Caco-2 (cell line): ENCODE results near the gene STAG1. TPM values are rescaled to one million over a fixed set of nuclear protein-coding genes. Genes with fewer than 3 reads are reported as not detected.

ENCODE experiments used
- BruUV-seq: library from RNA; stranded (reverse); fragments of 400-500 nt; replicated peaks from 2 replicates; lab custom pipeline; 2021; lab: Mats Ljungman, UMichigan
- CTCF ChIA-PET: fragments of 300-600 bp; sonication (Branson Sonifier 250); formaldehyde crosslinking; loops from one replicate; lab custom pipeline; 2022; ENCODE audit warnings: antibody characterized with exemption; lab: Charles Lee
- POLR2A ChIA-PET: fragments of 300-600 bp; sonication (Branson Sonifier 250); formaldehyde crosslinking; loops from one replicate; lab custom pipeline; 2022; ENCODE audit warnings: antibody characterized with exemption; lab: Charles Lee
- DNase-seq, 2 experiments: peaks; one replicate each; pipeline versions ENCODE4 v3.0.0 to v3.0.0-alpha.2; 2020 to 2022
- H3K27me3 ChIP-seq: replicated peaks from 2 replicates; pipeline ENCODE4 v1.6.0; 2011; ENCODE audit warnings: low read length; ENCODE audit not compliant: control insufficient read depth, insufficient read depth
- H3K36me3 ChIP-seq: 2 replicates; pipeline ENCODE4 v1.5.1; 2011; ENCODE audit warnings: low read length; ENCODE audit not compliant: control insufficient read depth, insufficient read depth
- H3K4me1 ChIP-seq: fragments of 250-450 bp; sonication (Bioruptor Pico); 2 replicates; pipeline ENCODE4 v1.5.1; 2020; ENCODE audit warnings: mild to moderate bottlenecking
- H3K4me3 ChIP-seq: 2 replicates; pipeline ENCODE4 v1.5.1; 2011; ENCODE audit warnings: low read depth, mild to moderate bottlenecking, control low read depth, low read length
- H3K9me3 ChIP-seq: fragments of 250-450 bp; sonication (Bioruptor Pico); 2 replicates; pipeline ENCODE4 v1.5.1; 2020; ENCODE audit warnings: mild to moderate bottlenecking, moderate library complexity
- H3K27ac Mint-ChIP-seq: one replicate; pipeline ENCODE4 v1.8.0; 2022; ENCODE audit warnings: mixed read lengths; ENCODE audit not compliant: unreplicated experiment
- H3K27me3 Mint-ChIP-seq: one replicate; pipeline ENCODE4 v1.8.0; 2022; ENCODE audit warnings: mixed read lengths; ENCODE audit not compliant: insufficient read depth, unreplicated experiment
- H3K36me3 Mint-ChIP-seq: one replicate; pipeline ENCODE4 v1.8.0; 2022; ENCODE audit warnings: mild to moderate bottlenecking, mixed read lengths; ENCODE audit not compliant: insufficient read depth, unreplicated experiment
- H3K4me1 Mint-ChIP-seq: one replicate; pipeline ENCODE4 v1.8.0; 2022; ENCODE audit warnings: low read depth, mixed read lengths; ENCODE audit not compliant: unreplicated experiment
- H3K4me3 Mint-ChIP-seq: one replicate; pipeline ENCODE4 v1.8.0; 2022; ENCODE audit warnings: mild to moderate bottlenecking, moderate library complexity, mixed read lengths; ENCODE audit not compliant: unreplicated experiment
- H3K9me3 Mint-ChIP-seq: one replicate; pipeline ENCODE4 v1.8.0; 2022; ENCODE audit warnings: mixed read lengths; ENCODE audit not compliant: unreplicated experiment
- CTCF ChIP-seq, 2 experiments: fragments of 200-600 bp in 1 of 2; IDR thresholded peaks; 1 replicate in 1 of 2; 2 replicates in 1 of 2; pipeline versions ENCODE4 v1.5.1 to v1.8.0; 2011 to 2022; ENCODE audit warnings: antibody characterized with exemption in 1 of 2, control low read depth in 1 of 2, inconsistent platforms in 1 of 2, low read depth in 1 of 2, low read length in 1 of 2, mild to moderate bottlenecking in 1 of 2, moderate library complexity in 1 of 2; ENCODE audit not compliant: insufficient read depth in 1 of 2, severe bottlenecking in 1 of 2, unreplicated experiment in 1 of 2
- intact Hi-C: fragments of 100-400 bp; cut with micrococcal nuclease; formaldehyde crosslinking; loops from one replicate; pipeline ENCODE4 v1.10.0; 2022; ENCODE audit not compliant: unreplicated experiment
- total RNA-seq: library from RNA; stranded (reverse); gene quantifications from 2 replicates; pipeline ENCODE4 v1.2.3, GENCODE V29; 2022

STAG1 gene
- total RNA-seq, 1 experiment from 2014 or later = 37.5 TPM

GRCh38 chr3:136326316-136326715, 425.9 kb downstream of the STAG1 start:
- no peak for DNase-seq
- peaks cover 15% of the 10 kb centered on the region for H3K36me3 Mint-ChIP-seq
- Histone ChIP-seq H3K4me3 (no peak overlapping the region), H3K27me3 (no peaks in the 10 kb centered on the region), H3K9me3 (no peaks in the 10 kb centered on the region), H3K4me1 (no peaks in the 10 kb centered on the region), H3K36me3 (peaks cover 2% of the 10 kb centered on the region)
- ChIA-PET POLR2A (no interaction called here), CTCF (no interaction called here)
- BruUV-seq = no TSS peak
- peaks cover 20% of the 10 kb centered on the region for H3K9me3 Mint-ChIP-seq
- no peak overlapping the region for H3K4me3 Mint-ChIP-seq
- intact Hi-C loops = no loop called here
- H3K27me3 Mint-ChIP-seq = no peaks in the 10 kb centered on the region
- no peak overlapping the region for H3K27ac Mint-ChIP-seq
- no peak for TF ChIP-seq CTCF (IDR thresholded peaks at IDR 0.05; ENCODE audit: insufficient read depth in 1 of 2, low read depth in 1 of 2, low read length in 1 of 2, severe bottlenecking in 1 of 2, unreplicated experiment in 1 of 2)
- H3K4me1 Mint-ChIP-seq = no peaks in the 10 kb centered on the region

GRCh38 chr3:136311968-136312367, 440.2 kb downstream of the STAG1 start:
- ChIA-PET CTCF (no interaction called here), POLR2A (no interaction called here)
- H3K9me3 ChIP-seq = no peaks in the 10 kb centered on the region
- intact Hi-C loops = no loop called here
- no peaks in the 10 kb centered on the region for H3K36me3 ChIP-seq
- no TSS peak for BruUV-seq
- no peaks in the 10 kb centered on the region for H3K4me1 Mint-ChIP-seq
- no peaks in the 10 kb centered on the region for H3K4me1 ChIP-seq
- H3K36me3 Mint-ChIP-seq = no peaks in the 10 kb centered on the region
- no peak overlapping the region for H3K27ac Mint-ChIP-seq
- no peak for DNase-seq
- peaks cover 6% of the 10 kb centered on the region for H3K9me3 Mint-ChIP-seq
- H3K27me3 Mint-ChIP-seq = no peaks in the 10 kb centered on the region
- no peaks in the 10 kb centered on the region for H3K27me3 ChIP-seq
- TF ChIP-seq CTCF (IDR thresholded peaks at IDR 0.05; ENCODE audit: insufficient read depth in 1 of 2, low read depth in 1 of 2, low read length in 1 of 2, severe bottlenecking in 1 of 2, unreplicated experiment in 1 of 2) = no peak
- H3K4me3 Mint-ChIP-seq = no peak overlapping the region
- no peak overlapping the region for H3K4me3 ChIP-seq

- POLR2A ChIA-PET = no interaction called here
- BruUV-seq = no TSS peak
Observed at GRCh38 chr3:136311261-136311660, 440.9 kb downstream of the STAG1 start.

More at GRCh38 chr3:136311261-136311660, 440.9 kb downstream of the STAG1 start:
- no peak overlapping the region for H3K4me3 ChIP-seq
- H3K4me1 ChIP-seq = no peaks in the 10 kb centered on the region
- CTCF ChIA-PET = no interaction called here
- TF ChIP-seq CTCF (IDR thresholded peaks at IDR 0.05; ENCODE audit: insufficient read depth in 1 of 2, low read depth in 1 of 2, low read length in 1 of 2, severe bottlenecking in 1 of 2, unreplicated experiment in 1 of 2) = no peak
- Mint-ChIP-seq H3K9me3 (peaks cover 13% of the 10 kb centered on the region), H3K27ac (no peak overlapping the region), H3K36me3 (no peaks in the 10 kb centered on the region), H3K27me3 (no peaks in the 10 kb centered on the region), H3K4me3 (no peak overlapping the region), H3K4me1 (no peaks in the 10 kb centered on the region)
- no peaks in the 10 kb centered on the region for H3K27me3 ChIP-seq
- H3K9me3 ChIP-seq = no peaks in the 10 kb centered on the region
- intact Hi-C loops = no loop called here
- DNase-seq = no peak
- no peaks in the 10 kb centered on the region for H3K36me3 ChIP-seq
